Stimulated activated CD8-positive, alpha-beta memory T cell treated with anti-CD3 and anti-CD28 coated beads, Interleukin-2, amount 100 ng/mL, for 48 hours (primary cell): Measurements from ENCODE around the gene TOPAZ1.
A peak's percentile ranks its signal among the peaks of the same experiment; 100 is the strongest.
"Not testable (repeated sequence)": the region's sequence is repeated elsewhere in the genome, so short reads cannot be mapped to it uniquely, and the experiment has no call there.

Experiments
- DNase-seq, 2 donors: peaks; one replicate each; pipeline ENCODE4 v3.0.0-alpha.2; 2020; ENCODE audit warnings: low read depth in 2 of 2

TOPAZ1 gene

DNA sequence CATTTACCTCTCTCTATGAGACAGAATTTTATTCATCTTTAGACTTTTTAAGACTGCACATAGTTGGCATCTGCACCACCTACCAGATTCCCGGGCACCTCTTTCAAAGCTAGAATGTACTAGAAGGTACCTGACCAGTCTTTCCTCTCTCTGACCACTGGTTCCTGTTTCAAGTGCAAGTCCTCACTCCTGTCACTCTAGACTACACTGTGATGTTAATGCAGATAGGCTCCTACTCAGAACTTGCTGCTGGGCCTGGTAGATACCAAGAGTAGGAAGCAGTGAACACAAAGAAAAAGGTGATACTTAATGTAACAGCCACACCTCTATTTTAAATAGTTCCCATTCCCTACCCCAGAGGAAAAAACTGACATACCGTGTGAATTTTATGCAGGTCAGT is 88.8 kb downstream of the TOPAZ1 start:
- no peak for DNase-seq

DNA sequence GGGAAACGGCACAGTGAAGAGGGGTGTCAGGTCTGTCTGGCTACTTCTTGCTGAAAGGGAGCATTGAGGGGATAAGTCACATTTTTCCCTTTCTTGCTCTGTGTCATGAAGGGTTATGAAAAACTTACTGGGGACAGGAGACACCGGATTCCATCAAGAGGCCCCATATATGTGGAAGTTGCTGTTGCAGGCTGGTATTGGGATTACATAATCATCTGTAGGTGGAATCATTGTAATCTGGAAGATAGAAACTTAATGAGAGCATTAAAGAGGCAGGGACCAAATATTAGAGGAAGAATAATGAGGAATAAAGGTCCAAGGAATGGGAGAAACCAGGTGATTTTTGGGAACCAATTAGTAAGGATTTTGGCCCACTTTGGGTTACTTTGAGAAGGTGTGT is 92.6 kb downstream of the TOPAZ1 start:
- DNase-seq, result no peak

DNA sequence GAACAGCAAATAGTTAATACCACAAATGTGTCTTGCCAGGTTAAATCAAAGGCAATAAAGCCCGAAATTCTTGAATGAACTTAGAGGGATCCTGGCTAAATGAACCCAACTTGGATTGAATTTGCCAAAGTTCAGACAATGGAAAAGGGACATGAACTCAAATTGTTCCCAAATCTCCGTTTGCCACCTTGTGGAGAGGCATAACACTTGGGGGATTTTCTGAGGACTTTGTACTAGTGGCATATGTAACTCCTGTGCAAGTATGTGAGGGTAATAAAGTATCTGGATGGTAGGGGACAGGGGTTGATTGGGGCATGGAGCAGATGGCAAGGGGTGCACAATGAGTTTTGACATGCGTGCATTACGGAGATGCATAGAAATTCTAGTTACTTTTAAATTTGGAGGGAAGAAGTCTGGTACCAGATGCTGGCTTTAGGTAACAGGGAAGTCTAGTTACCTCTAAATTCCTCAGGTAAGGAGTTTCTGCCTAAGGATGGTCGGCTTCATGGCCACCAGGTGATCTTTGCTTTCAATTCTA is 95.6 kb downstream of the TOPAZ1 start:
- DNase-seq, result no peak

DNA sequence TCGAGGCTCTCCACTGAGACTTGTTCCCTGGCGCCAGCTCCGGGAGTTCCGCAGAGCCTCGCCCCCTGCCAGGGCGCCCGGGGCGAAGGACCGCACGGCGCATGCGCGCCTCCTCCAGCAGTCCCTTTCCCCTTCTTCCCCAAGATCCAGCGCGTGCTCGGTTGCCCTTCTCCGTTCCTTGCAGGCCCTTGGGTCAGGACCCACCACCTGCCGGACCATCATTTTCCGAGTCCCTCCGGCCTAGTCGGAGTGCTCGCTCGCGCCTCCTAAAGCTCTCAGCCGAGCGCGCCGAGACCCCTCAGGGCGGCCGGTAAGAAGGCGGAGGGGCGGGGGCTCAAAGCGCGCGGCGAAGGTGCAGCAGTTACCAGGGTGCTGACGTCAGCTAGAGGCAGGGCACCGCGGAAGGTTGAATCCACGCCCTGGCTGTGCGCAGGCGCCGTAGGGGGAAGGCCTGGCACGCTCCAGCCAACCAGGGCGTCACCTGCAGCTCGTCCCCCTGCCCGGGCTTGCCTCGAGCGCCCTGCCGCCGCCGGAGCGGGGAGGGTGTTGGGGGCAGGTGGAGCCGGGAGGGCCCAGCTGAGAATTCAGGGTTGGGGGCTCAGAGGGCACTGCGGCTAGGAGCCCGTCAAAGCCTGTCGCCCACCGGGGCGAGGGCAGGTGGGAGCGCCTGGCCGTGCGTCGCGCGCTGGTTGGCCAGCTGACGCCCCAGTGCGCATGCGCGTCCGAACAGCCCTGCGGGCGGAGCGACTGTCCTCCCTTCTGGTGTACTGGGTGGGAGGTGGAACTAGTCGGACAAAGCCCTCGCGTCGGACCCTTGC is 96.5 kb downstream of the TOPAZ1 start, which contains the start of gene TCAIM:
TSS of gene TCAIM (plus strand) at position 757 of the 818 bp plus-strand sequence. CDS start 16,017 bp downstream, outside the sequence.
- DNase-seq, result peak; percentile 97 to 98

DNA sequence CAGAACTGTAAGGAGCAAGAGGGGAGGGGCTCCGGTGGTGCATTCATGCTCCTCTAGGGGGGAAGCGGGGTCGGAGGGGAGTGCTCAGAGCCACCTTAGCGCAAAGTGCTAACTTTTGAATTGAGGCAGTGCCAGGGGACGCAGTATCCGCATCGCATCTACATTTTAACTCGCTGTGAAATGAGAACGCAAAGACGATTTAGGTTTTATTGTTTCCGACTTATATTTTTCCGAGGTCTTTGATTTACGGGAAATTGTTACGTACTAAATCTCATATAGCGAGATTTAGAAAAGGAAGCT is 97.1 kb downstream of the TOPAZ1 start:
- DNase-seq, result no peak

DNA sequence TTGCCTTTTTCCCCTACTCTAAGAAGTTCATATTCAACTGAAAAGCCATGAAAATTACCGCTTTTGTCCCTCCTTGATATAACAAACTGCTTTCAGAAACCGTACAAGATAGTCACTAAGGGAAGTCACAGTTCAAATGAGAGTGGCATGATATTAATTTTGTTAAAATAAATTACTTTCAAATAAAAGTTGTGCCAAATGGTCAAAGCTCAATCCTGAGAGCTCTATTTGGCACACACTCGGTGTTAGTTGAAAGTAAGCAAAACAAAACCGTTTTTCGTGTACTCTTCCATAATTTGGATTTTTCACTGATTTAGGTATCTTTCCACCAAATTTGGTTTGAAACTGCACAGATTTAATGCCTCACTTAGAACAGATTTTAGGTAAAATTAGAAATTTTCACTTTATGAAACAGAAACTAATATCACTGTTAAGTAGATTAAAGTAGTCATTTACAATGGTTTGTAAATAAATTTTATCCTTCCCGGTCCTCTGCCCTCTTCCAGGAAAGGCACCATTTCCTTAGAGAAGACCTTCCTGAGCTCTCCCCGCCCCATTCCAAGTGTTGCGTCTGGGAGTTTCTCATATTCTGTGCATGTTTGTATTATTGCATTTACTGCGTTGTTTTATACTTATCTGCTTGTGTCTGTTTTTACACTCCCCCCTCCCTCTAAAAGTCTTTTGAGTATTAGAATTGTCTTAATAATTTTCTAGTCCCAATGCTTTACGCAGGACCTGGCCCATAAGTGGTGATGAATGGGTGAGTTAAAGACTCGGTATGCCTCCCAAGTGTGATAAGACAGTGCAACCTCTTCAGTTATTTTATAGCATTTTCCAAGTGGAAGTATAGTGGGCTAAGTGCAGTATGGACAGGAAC is 97.7 kb downstream of the TOPAZ1 start:
- DNase-seq, result no peak

DNA sequence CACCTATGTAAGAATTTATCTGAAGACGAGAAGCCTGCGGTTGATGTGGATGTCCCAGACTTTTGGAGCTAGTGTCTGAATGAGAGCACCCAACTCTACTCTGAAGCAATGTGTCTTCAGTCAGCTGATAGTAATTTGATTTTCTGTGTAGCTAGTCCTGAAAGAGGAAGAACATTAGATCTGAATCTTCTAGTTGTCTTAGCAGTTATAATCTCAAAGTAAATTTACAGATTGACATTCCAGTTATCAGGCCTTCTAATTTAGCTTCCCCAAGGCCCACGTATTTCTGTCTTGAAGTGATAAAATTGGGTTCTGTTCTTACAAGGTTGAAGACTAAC is 98.3 kb downstream of the TOPAZ1 start:
- DNase-seq, result no peak

DNA sequence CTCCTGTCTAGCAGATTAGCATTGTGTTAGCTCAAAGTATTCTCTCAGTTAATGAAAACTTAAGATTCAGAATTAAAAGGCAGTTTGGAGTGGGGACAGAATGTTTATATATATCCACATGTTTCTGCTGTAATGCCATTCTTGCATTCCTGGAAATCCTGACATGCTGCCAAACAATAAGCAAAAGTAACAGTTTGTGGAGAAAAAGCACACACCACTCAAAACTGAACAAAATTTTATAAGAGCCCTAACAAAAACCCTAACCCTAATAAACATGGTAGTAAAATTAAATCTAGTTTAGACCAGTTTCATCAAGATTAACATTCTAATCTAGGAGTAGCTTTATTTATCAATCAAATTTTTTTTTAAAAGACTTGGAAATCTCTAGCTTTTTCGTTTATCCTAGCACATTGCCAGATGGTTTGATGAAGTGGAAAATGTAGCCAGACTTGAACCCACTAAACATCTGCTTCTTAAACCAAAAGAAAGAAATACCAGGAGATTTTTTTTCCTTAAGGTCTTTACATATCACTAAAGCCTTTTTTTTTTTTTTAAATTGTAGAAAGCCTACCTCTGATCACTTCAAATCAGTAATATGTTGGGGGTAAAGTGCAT is 100.6 kb downstream of the TOPAZ1 start:
- no peak for DNase-seq

DNA sequence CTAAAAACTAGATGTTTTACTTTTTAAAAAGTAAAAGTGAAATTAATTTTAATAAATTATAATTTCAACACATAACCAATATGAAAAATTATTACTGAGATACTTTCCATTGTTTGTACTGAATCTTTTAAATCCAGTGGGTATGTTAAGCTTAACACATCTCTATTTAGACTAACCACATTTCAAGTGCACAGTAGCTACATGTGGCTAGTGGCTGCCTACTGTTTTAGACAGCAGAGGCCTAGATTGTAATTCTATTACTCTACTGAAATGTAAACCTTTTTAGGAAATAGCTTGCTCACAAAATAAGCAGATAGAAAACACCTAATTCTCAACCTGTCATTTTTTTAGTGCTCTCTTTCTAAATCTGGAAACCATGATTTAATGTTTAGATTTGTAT is 101.7 kb downstream of the TOPAZ1 start:
- no peak for DNase-seq

DNA sequence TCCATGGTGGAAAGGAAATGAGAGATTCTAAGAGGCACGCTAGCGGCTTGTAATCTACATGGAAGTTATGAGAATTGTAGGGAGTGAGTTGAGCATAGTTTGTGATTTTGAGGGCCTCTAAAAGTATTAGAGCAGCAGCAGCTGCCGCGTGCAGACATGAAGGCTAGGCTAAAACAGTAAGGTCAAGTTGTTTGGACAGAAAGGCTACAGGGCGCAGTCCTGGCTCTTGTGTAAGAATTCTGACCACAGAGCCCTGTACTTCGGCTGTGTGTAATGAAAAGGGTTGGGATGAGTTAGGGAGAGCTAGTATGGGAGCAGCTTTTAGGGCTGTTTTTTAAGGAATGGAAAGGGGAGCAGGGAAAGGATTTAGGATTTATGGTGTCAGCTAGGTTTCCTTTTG is 104.9 kb downstream of the TOPAZ1 start:
- DNase-seq, result not testable (repeated sequence)

DNA sequence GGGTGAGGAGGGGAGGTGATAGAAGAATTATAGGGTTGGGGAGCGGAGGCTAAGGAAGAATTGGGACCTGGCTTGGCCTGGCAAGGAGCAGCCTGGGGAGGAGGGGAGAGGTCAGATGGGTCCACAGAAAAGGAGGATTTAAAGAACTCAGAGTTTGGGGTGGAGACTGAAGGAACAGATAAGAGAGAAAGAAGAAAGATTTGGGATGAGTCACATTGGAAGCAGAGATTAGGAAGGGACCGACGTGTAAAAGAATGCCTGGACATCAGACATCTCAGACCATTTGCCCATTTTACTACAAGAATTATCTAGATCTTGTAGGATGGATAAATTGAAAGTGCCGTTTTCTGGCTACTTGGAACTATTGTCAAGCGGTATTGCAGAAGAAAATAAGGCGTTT is 107.3 kb downstream of the TOPAZ1 start:
- DNase-seq, result no peak

DNA sequence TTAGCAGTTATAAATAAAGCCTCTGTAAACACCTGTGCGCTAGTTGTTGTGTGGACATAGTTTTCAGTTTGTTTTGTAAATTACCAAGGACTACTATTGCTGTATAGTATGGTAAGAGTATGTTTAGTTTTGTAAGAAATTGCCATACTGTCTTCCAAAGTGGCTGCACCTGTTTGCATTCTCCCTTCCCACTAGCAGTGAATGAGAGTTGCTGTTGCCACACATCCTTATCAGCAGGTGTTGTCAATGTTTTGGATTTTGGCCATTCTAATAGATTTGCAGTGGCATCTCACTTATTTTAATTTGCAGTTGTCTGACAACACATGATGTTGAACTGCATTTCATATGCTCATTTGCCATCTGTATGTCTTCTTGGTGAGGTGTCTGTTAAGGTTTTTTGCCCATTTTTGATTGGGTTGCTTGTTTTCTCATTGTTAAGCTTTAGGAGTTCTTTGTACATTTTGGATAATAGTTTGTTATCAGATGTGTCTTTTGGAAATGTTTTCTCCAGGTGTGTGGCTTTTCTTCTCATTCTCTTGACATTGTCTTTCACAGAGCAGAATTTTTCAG is 111.8 kb downstream of the TOPAZ1 start:
- DNase-seq, result no peak

DNA sequence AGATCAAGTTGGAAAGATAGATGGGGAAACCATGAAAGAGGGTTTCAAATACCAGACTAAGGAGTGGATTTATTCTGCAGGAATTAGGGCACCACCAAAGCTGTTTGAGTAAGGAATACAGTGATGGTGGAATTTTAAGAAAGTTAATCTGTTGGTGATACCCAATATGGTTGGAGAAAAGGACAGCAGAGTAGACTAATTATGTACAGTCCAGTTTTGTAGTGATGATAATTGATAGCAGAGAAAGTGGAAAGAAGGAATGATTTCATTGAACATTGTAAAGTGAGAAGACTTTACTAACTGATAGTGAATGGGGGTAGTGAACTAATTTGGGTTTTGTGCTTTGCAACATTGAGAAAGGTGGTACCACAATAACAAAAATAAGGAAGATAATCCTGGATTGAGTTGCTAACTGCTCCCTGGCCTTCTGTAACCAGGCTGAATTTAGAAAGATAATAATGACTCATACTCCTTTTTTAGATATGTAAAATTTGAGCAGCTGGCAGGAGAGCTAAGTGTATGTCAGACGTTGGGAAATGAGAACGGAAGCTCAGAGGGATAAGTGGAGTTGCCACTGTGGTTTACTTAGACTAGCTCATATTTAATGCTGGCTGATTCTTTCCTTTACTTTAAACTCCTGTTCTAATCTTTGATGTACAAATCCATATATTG is 113.8 kb downstream of the TOPAZ1 start:
- no peak for DNase-seq

DNA sequence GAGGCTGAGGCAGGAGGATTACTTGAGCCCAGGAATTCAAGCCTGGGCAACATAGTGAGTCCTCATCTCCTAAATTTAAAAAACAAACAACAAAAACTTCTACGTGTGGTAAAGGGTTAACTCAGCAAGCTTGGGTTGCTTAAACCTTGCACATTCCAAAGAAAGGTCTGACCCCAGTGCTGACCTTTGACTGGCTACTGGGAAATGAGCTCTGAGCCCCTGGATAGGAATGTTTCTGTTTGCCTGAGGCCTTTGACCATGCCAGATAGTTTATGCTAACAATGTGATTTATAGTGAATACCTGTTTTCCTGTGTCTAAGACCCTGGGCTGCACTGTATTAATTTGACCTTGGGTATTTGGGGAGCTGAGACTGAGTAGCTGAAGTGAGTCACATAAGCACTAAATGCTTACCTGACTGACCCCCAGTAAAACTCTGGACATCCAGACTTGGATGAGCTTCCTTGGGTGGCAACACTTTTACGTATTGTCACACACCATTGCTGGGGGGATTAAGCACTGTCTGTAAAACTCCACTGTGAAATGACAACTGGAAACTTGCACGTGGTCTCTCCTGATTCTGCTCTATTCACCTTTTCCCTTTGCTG is 117.6 kb downstream of the TOPAZ1 start:
- no peak for DNase-seq

DNA sequence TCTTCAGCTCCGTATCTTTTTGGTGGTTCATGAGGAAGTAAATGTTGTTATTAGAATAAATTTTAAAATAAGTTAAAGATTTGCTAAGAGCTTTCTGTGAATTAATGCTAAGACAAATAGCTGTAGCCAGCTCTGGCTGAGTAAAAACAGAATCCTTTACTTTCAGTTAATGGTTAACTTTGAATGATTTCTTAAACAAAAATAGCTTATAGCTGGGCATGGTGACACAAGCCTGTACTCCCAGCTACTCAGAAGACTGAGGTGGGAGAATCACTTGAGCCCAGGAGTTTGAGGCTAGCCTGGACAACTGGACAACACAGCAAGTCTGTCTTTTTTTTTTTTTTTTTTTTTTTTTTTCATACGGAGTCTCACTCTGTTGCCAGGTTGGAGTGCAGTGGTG is 121.9 kb downstream of the TOPAZ1 start:
- DNase-seq, result no peak

DNA sequence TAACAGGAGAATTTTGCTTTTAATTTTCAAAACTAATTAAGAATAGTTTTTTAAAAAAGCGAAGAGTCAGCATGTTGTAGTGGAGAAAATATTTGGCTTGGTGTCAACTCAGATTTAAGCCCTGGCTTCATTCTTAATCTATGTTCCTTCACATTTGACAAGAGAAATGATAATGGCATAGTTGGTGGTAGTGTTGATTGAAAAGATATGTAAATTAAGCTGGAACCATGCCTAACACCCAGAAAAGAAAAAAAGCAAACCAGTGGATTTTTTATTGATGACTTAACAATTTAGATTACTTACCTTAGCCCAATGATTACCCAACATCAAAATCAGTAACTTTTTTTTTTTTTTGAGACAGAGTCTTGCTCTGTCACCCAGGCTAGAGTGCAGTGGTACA is 124.3 kb downstream of the TOPAZ1 start:
- DNase-seq, result no peak

DNA sequence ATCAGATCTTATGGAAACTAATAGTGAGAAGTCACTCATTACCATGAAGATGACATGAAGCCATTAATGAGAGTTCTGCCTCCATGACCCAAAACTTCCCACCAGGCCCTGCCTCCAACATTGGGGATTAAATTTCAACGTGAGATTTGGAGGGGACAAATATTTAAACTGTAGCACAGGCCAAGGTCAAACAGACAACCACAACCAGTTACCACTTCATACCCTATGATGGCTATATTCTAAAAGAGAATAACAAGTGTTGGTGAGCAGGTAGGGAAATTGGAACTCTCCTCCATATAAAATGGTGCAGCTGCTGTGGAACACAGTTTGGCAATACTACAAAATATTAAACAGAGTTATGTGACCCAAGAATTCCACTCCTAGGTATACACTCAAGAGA is 133.8 kb downstream of the TOPAZ1 start:
- no peak for DNase-seq
